Fibroblast of villous mesenchyme (primary cell): ENCODE results near the gene GPATCH1. TPM values are rescaled to one million over a fixed set of nuclear protein-coding genes. Genes with fewer than 3 reads are reported as not detected.

Experiments used
- DNase-seq: peaks from one replicate; pipeline ENCODE4 v3.0.0-alpha.2; 2010; ENCODE audit warnings: low read depth
- H3K4me3 ChIP-seq: 2 replicates; pipeline ENCODE4 v1.5.1; 2011; ENCODE audit warnings: low read depth, mild to moderate bottlenecking, low read length
- total RNA-seq: library from RNA; depleted of rRNA; stranded (reverse); fragments of >200 nt; gene quantifications from 2 replicates; pipeline ENCODE4 v1.2.3, GENCODE V29; 2012
- TF ChIP-seq, protein P1 (sequence below): IDR thresholded peaks from 2 replicates; pipeline ENCODE4 v1.5.1; 2012; ENCODE audit warnings: low read depth, mild to moderate bottlenecking, low read length; ENCODE audit not compliant: insufficient read depth

Gene GPATCH1
- total RNA-seq, 1 donor, result 7.8 TPM

DNA sequence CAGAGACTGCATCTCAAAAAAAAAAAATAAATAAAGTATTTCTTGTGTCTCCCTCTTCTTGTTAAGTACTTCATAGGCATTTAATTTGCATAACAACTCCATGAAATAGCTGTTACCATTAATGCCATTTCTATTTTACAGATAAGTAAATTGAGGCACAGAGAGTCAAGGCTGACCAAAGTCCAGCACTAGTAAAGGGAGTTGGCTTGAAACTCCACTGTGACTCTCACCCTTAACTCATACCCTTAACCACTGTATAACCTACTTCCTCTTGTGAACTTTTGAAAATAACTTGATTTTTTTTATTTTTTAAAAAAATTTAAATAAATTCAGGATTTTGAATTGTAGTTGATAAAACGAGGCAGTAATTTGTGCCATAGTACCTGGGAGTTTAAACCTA lies 6.0 kb downstream of the GPATCH1 start:
- TF ChIP-seq, protein P1, sequence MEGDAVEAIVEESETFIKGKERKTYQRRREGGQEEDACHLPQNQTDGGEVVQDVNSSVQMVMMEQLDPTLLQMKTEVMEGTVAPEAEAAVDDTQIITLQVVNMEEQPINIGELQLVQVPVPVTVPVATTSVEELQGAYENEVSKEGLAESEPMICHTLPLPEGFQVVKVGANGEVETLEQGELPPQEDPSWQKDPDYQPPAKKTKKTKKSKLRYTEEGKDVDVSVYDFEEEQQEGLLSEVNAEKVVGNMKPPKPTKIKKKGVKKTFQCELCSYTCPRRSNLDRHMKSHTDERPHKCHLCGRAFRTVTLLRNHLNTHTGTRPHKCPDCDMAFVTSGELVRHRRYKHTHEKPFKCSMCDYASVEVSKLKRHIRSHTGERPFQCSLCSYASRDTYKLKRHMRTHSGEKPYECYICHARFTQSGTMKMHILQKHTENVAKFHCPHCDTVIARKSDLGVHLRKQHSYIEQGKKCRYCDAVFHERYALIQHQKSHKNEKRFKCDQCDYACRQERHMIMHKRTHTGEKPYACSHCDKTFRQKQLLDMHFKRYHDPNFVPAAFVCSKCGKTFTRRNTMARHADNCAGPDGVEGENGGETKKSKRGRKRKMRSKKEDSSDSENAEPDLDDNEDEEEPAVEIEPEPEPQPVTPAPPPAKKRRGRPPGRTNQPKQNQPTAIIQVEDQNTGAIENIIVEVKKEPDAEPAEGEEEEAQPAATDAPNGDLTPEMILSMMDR, result no peak
- DNase-seq, result no peak
- H3K4me3 ChIP-seq, result no peak overlapping the region

DNA sequence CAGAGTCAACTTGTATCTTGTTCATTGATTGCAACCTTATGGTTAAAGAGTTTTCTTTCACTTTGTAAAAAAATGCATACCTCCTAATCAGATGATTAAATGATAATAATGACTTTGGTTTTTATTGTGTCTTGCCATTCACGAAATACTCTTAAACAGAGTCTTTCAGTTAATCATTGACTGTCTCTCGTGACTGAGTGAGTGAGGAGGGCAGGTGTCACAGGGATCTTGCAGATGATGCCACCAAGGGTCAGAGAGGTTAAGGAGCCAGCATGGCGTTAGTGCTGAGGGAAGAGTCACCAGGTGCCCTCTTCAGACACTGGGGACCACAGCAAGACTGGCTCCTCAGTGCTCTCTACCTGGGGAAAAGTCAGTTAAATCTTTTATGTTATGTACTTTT lies 8.0 kb downstream of the GPATCH1 start:
- no peak overlapping the region for H3K4me3 ChIP-seq
- DNase-seq, result no peak
- TF ChIP-seq, protein P1, result no peak

DNA sequence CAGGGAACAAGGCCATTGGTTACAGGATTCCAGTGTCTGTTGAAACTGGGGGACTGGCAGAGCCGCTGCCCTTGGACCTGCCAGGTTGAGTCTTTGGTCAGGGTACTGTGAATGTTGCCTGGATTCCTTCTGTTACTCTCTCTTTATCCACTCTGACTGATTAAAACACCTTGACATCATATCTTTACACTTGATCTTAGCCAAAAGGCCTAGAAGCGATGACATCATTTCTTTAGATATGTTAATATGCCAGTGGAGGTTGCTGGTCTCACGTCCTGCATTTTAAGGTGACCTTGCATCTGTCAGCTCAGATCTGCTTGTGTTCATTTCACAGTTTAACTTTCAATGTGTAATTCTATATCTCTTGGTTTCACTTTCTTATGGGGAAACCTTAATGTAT lies 9.2 kb downstream of the GPATCH1 start:
- H3K4me3 ChIP-seq, result no peak overlapping the region
- DNase-seq, result no peak
- TF ChIP-seq, protein P1, result no peak

DNA sequence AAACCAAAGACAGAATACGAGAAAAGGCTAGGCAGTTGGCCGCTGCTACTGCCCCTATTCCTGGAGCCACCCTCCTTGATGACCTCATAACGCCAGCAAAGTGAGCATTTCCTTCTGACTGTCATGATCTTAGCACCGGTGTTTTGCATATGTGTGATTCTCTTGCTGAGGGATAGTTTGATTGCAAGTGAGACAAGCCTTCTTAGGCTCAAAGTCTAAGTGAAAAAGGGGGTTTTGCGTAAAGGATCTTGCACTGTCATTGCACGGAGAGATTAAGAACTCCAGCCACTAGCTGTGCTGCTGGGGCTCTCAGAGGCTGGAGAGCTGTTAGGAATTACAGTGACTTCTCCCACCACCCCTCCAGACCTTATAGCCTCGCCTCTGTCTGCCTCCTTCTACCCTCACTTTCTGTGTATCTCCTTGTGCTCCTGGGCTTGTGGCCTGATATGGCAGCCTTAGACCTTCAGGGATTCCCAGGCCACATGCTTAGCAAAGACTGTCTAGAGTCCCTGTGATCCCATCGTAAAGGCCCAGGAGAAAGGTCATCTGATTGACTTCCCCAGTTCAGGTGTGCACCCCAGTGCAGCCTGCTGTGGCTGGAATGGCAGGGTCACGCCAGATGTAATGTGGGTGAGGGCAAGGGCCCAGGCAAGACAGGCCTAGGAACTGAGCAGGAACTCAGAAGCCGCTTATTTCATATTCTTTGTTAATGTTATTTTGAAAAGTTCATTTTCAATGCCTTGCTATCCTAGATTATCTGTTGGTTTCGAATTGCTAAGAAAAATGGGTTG lies 12.6 kb downstream of the GPATCH1 start:
- no peak for DNase-seq
- no peak overlapping the region for H3K4me3 ChIP-seq
- TF ChIP-seq, protein P1, result no peak

DNA sequence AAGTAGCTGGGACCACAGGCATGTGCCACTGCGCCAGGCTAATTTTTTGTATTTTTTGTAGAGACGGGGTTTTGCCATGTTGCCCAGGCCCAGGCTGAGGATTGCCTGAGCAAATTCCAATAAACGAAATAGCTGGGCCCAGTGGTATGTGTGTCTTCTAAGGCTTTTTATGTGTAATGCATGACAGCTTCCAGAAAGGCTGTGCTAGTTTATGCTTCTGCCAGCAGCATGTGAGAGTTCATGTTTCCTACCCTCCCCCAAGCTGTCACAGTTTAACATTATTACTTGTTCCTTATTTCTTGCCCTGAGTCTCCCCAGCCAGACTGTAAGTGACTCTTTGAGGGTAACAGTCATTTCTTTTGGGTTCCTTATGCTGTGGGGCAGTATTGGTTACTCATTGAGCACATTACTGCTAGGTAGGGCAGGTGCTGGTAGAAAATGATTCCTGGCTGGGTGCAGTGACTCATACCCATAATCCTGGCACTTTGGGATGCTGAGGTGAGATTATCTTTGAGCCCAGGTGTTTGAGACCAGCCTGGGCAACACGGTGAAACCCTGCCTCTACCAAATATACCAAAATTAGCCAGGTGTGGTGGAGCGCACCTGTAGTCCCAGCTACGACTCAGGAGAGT lies 13.6 kb downstream of the GPATCH1 start:
- H3K4me3 ChIP-seq, result no peak overlapping the region
- TF ChIP-seq, protein P1, result no peak
- no peak for DNase-seq

DNA sequence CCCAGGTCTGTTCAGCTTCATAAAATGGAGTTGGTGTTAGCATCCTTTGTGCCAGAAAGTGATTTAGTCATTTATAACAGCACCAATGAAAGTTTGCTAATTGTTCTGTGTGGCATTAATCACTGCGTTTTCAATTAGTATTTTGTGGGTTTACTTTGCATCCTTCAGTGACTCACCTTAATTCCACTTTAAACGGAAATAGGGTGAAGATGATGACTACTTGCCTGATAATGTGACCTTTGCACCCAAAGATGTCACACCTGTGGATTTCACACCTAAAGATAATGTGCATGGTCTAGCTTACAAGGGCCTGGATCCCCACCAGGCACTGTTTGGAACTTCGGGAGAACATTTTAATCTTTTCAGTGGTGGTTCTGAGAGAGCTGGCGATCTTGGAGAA lies 15.0 kb downstream of the GPATCH1 start:
- DNase-seq, result no peak
- TF ChIP-seq, protein P1, result no peak
- H3K4me3 ChIP-seq, result no peak overlapping the region
